Measurements from ENCODE around the gene IRS2.
"Not testable (repeated sequence)": the region's sequence is repeated elsewhere in the genome, so short reads cannot be mapped to it uniquely, and the experiment has no call there.

IRS2 gene

DNA sequence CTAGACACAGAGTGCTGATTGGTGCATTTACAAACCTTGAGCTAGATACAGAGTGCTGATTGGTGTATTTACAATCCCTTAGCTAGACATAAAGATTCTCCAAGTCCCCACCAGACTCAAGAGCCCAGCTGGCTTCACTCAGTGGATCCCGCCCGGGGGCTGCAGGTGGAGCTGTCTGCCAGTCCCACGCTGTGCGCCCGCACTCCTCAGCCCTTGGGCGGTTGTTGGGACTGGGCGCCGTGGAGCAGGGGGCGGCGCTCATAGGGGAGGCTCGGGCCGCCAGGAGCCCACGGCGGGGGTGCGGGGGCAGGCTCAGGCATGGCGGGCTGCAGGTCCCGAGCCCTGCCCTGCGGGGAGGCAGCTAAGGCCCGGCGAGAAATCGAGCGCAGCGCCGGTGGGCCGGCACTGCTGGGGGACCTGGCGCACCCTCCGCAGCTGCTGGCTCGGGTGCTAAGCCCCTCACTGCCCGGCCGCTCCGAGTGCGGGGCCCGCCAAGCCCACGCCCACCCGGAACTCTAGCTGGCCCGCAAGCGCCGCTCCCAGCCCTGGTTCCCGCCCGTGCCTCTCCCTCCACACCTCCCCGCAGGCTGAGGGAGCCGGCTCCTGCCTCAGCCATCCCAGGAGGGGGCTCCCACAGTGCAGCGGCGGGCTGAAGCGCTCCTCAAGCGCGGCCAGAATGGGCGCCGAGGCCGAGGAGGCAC is 53.8 kb downstream of the IRS2 start:
- not testable (repeated sequence) for DNase-seq (ENCODE audit: low read depth)

DNA sequence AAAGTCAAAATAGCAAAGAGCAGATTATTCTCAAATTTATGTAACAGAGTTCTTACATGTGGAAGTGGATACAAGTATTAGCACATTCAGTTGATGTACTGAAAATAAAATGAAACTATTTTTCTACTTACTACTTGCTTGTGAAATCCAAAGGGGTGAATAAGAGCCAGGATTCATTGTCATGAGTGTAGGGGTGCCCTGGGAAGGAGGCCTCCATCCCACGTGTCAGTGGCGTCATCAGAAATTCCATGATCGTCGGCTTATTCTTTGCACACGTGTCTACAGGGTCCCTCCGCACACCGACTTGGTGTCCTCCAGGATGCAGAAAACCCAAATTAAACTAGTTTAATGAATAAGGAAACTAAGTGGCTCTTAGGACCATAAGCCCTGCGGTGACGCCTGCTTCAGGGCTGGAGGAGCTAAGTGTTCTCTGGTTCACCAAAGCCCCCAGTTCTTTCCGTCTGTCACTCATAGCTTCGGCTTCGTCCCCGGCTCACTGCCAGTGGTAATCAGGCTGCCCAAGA is 55.5 kb downstream of the IRS2 start:
- DNase-seq (ENCODE audit: low read depth) = no peak

DNA sequence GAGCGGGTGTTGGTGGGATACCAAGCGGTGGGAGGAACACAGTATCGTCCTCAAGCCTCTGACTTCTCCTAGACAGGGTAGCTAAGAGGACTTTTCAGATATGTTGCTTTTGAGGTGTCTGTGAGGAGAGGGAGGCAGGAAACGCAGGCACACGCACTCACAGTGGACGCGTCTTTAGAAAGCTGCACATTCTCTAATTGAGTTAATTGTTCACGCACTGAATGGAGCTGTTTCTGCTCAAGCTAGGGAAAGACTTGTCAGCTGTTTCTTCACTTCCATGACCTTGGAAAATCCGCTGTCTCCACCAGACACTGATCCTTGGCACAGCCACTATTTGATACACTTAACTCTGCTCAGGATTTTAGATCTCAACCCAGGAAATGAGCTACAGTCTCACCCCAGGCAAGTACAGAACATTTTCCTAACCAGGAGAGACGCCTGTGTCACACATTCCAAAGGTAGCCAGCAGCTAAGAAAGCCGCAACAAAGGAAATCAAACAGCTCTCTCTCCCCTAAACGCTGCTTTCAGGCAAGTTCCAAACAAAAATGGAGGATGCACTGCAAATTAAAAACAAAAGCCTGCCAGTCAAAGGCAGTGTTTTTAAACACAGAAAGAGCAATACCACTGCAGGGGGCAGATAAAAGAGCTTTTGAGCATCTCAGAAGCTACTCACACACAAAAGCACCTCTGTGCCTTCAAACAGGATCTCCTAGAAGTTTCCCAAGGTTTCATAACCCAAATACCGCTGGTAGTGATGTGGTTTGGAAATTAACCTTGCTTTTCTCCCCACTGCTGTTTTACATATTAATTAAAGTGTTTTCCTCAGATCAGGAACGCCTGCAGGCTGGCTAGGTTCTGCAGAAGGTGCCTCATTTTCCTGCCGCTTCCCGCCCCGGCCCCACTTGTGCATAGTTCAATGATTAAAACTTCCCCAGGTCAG is 57.3 kb downstream of the IRS2 start:
- no peak for DNase-seq (ENCODE audit: low read depth)

DNA sequence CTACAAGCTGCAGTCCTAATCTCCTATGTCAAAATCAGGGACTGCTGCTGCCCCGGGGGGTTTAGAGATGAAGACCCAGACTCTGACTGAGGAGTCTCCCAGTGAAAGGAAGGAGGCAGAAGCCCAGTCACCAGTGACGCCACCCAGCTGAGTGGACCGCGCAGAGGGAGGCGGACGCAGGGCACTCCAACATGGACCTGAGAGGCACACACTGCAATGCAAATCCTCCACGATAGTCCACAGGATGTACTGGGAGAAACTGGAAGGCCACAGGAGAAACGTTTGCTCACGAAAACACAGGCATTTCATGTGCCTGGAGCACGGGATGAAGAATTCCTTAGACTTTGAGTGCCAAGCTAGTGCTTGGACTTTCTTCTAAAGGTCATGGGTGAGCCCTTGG is 58.3 kb downstream of the IRS2 start:
- no peak for DNase-seq (ENCODE audit: low read depth)

DNA sequence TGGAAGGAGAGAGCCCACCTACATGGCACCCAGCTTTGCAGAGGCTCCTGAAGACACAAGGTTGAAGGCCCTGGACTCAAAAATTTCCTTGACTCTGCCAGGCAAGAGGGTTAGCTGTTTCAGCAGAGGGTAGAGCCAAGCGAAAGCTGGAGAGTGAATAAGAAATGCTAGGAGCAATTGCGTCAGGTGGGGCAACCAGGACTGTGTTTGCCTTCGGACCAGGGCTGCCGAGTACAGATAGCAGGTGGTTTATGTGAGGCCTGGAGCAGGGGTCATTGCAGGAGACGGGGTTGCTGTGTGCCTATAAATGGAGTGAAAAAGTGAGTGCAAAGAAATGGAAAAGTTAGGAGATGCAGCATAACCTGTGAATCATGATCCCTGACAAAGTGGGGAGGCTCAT is 59.1 kb downstream of the IRS2 start:
- no peak for DNase-seq (ENCODE audit: low read depth)

GRCh38 chr13:109725995-109726637 is 60.3 kb downstream of the IRS2 start:
- DNase-seq (ENCODE audit: low read depth) = no peak

GRCh38 chr13:109725297-109725696 is 61.1 kb downstream of the IRS2 start:
- DNase-seq (ENCODE audit: low read depth) = no peak

DNA sequence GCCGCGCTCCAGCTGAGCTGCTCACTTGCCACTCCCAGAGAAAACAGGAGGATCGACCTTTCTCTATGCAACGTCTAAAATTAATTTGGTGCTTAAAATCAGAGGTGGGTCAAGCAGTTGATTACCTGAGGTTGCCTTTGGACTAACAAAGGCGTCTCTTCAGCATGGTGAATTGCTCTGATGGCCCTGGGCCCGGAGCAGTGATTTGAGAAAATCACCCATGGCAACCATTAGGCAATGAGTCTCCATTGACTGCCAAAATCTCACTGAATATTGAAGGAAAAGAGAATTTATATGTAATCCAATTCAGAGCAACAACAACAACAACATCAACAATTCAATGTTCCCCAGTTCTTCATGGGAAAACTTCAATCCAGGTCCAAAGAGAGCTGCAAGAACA is 61.8 kb downstream of the IRS2 start:
- DNase-seq (ENCODE audit: low read depth) = no peak

GRCh38 chr13:109723046-109723445 is 63.3 kb downstream of the IRS2 start:
- no peak for DNase-seq (ENCODE audit: low read depth)

GRCh38 chr13:109722068-109722467 is 64.3 kb downstream of the IRS2 start:
- no peak for DNase-seq (ENCODE audit: low read depth)

DNA sequence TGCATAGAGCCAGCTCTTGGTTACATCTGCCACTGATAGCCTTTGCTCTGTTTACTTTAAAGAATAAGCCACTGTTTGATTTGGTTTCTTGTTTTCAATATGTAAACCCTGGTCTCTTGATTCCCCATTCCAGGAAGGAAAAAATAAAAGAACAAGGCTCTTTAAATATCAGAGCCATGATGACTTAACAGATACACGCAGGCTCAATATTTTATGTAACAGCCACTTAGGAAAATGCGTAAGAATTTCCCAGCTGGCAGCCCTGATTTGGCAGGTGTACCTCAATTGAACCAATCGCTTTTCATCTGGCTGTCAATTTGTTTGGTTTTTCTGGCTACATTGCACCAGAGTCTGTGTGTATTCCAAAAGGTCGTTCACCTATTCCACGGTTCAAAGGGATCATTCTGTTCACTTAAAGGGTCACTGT is 65.6 kb downstream of the IRS2 start:
- DNase-seq (ENCODE audit: low read depth) = no peak

- DNase-seq (ENCODE audit: low read depth) = no peak
Measured at GRCh38 chr13:109719962-109720646, 66.3 kb downstream of the IRS2 start.

GRCh38 chr13:109718726-109719125 is 67.7 kb downstream of the IRS2 start:
- no peak for DNase-seq (ENCODE audit: low read depth)

- no peak for DNase-seq (ENCODE audit: low read depth)
Measured at GRCh38 chr13:109717686-109718085, 68.7 kb downstream of the IRS2 start.

- no peak for DNase-seq (ENCODE audit: low read depth)
Measured at GRCh38 chr13:109715902-109716301, 70.5 kb downstream of the IRS2 start.

GRCh38 chr13:109713681-109714080 is 72.7 kb downstream of the IRS2 start:
- no peak for DNase-seq (ENCODE audit: low read depth)

DNA sequence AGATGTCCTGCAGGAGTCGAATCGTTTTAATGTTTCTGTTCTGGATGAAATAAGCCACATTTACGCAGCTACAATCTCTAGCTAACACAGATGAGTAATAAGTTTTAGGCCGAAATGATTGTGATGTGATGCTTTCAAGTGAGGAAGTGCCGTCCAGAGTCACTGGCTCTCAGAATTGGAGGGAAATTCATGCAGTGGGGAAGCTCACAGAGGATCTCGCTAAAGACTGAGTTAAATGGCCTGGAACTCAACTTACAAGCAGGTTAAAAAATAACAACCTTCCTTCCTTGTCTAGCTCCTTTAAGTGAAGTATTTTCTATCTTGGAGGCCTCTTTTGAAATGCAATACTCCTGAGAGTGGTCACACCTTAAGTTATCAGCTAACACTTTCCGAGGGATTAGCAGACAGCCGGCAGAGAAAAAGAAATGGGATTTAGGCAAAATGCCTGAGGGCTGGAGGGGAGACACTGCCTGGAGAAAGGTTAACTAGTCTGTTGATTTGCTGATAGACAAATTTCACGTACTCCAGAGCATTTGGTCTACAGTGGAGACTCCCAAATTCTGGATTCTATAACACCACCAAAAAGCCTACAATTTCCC is 74.2 kb downstream of the IRS2 start:
- no peak for DNase-seq (ENCODE audit: low read depth)

GRCh38 chr13:109707742-109708617 is 78.4 kb downstream of the IRS2 start:
- no peak for DNase-seq (ENCODE audit: low read depth)

GRCh38 chr13:109707044-109707741 is 79.2 kb downstream of the IRS2 start:
- DNase-seq (ENCODE audit: low read depth) = no peak

Data from non-pigmented ciliary epithelial cell (primary cell).